Mucosa of rectum (tissue), 2 donors: ENCODE data around the gene ZSWIM6.
"Not testable (repeated sequence)": the region's sequence is repeated elsewhere in the genome, so short reads cannot be mapped to it uniquely, and the experiment has no call there.

Experiments used
- H3K27ac ChIP-seq, 2 donors: one replicate each; pipeline ENCODE4 v1.7.0; 2013; ENCODE audit warnings: inconsistent platforms in 2 of 2, low read depth in 2 of 2, low read length in 2 of 2
- H3K27me3 ChIP-seq, 2 donors: one replicate each; pipeline ENCODE4 v1.7.0; 2013; ENCODE audit warnings: low read length in 2 of 2; ENCODE audit not compliant: control insufficient read depth in 2 of 2, insufficient read depth in 2 of 2
- H3K36me3 ChIP-seq, 2 donors: one replicate each; pipeline ENCODE4 v1.7.0; 2013; ENCODE audit warnings: low read length in 2 of 2; ENCODE audit not compliant: control insufficient read depth in 2 of 2, insufficient read depth in 2 of 2
- H3K4me1 ChIP-seq, 2 donors: one replicate each; pipeline ENCODE4 v1.7.0; 2013; ENCODE audit warnings: low read length in 2 of 2, mild to moderate bottlenecking in 1 of 2; ENCODE audit not compliant: control insufficient read depth in 2 of 2, insufficient read depth in 2 of 2
- H3K4me3 ChIP-seq, 2 donors: one replicate each; pipeline ENCODE4 v1.7.0; 2013; ENCODE audit warnings: low read length in 2 of 2
- H3K9ac ChIP-seq, 2 donors: one replicate each; pipeline ENCODE4 v1.7.0; 2013; ENCODE audit warnings: low read length in 2 of 2, low read depth in 1 of 2, mild to moderate bottlenecking in 1 of 2
- H3K9me3 ChIP-seq, 2 donors: one replicate each; pipeline ENCODE4 v1.7.0; 2013; ENCODE audit warnings: low read length in 2 of 2; ENCODE audit not compliant: control insufficient read depth in 2 of 2
- donor health status: healthy.
- donor health status: Normal muscosa, but diverticular disease.

Gene ZSWIM6

DNA sequence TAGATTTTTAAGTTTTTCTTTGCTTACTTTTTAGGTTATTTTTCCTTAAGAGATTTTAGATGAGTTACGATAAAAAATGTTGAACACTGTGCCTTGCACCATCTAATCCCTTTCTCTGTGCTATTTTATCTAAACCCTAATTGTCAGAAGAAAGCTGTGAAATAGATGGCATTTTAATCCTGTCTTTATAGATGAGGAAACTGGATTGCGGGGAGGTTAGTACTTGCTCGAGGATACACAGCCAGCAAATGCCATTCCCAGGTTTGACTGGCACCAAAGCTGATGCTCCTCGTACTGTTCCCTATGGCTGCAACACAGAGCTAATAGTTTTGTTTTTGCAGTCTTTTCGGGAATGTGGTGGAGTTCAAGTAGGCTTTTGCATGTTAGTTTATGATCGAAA lies 82.7 kb downstream of the ZSWIM6 start:
- H3K9ac ChIP-seq = no peak overlapping the region
- peaks cover 0 to 3% of the 10 kb centered on the region in 2 donors for H3K4me1 ChIP-seq
- H3K4me3 ChIP-seq = no peak overlapping the region

DNA sequence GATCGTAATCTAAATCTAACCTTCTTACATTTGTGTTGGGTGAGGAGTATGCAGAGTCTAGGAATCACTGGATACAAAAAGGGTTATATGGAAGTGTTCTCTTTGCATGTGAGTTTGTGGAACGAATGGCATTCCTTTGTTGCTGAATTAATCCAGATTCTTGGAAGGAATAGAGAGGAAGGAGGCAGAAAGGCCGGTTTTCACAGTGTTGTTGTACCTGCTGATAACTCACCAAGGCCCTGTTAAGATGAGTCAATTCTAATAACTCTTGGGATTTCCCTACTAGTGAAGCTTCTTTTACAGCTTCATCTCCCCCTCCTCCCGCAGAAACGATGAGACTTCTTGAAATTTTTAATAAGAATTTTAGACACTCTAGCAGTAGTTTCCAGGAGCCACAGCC lies 84.0 kb downstream of the ZSWIM6 start:
- no peak overlapping the region for H3K9ac ChIP-seq
- H3K9me3 ChIP-seq = no peaks in the 10 kb centered on the region
- no peak overlapping the region for H3K4me3 ChIP-seq
- no peak overlapping the region for H3K27ac ChIP-seq
- H3K36me3 ChIP-seq = no peaks in the 10 kb centered on the region
- no peaks in the 10 kb centered on the region for H3K27me3 ChIP-seq
- peaks cover 0 to under 1% of the 10 kb centered on the region in 2 donors for H3K4me1 ChIP-seq

More for the DNA sequence above, 82.7 kb downstream of the ZSWIM6 start:
- no peak overlapping the region for H3K27ac ChIP-seq
- H3K36me3 ChIP-seq = peaks cover 0 to 2% of the 10 kb centered on the region in 2 donors
- H3K27me3 ChIP-seq = no peaks in the 10 kb centered on the region
- no peaks in the 10 kb centered on the region for H3K9me3 ChIP-seq

DNA sequence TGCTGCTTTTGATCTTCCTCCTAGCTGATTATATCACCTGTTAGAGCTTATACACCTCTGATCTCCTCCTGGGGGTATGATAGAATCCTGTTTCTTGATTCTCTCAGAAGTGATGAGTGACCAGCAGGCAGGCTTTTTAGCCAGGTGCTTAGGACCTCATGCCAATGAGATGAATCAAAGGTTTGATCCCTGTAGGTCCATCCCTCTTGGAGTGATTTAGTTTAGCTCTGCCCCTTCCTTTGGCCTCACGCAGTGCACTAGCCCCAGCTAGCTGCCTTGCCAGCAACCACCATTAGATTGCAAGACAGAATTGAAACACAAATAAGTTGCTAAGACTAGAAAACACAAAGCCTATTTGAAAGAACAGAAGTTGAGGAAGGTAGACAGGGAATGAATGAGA lies 84.4 kb downstream of the ZSWIM6 start:
- Histone ChIP-seq H3K4me1 (no peaks in the 10 kb centered on the region), H3K27me3 (no peaks in the 10 kb centered on the region), H3K27ac (no peak overlapping the region), H3K9ac (no peak overlapping the region), H3K36me3 (no peaks in the 10 kb centered on the region), H3K4me3 (no peak overlapping the region), H3K9me3 (no peaks in the 10 kb centered on the region)

DNA sequence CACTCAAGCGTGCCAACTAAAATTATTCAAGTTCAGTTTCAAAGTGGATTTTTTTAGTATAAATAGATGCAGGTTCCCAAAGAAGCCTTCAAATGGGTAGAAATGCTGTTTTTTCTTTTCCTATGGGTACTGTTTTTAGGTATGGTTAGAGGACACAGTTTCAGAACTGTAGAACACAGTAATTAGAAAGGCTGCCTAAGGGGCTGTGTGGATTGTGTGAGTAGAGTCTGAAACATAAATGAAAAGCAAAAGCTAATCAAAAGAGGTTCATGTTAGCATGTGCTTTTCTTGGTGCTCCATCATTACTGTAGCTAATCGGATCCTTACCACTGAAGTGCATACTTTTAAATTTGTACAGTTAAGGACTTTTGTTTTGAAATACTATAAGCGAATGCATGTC lies 85.3 kb downstream of the ZSWIM6 start:
- Histone ChIP-seq H3K27me3 (no peaks in the 10 kb centered on the region), H3K9ac (no peak overlapping the region), H3K9me3 (no peaks in the 10 kb centered on the region), H3K36me3 (no peaks in the 10 kb centered on the region), H3K4me3 (no peak overlapping the region), H3K27ac (no peak overlapping the region), H3K4me1 (no peaks in the 10 kb centered on the region)

DNA sequence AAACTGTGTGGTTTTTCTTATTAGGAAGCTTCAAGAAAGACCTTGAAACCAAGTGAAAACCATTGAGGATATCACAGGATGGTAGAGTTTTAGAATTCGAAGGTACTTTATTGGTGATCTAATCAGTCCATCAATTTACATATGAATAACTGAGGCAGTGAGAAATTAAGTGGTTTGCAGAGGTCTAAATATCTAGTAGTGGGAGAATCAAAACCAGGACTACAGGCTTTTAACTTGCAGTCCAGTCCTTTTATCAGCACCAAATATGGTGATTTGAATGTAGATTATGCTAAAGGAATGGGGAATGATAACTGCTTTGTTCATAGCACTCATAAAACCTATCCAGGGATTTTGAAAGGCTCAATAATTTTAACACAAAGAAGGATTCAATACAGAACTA lies 85.8 kb downstream of the ZSWIM6 start:
- Histone ChIP-seq H3K9me3 (no peaks in the 10 kb centered on the region), H3K27me3 (no peaks in the 10 kb centered on the region), H3K36me3 (no peaks in the 10 kb centered on the region), H3K4me1 (no peaks in the 10 kb centered on the region), H3K27ac (no peak overlapping the region), H3K9ac (no peak overlapping the region), H3K4me3 (no peak overlapping the region)

DNA sequence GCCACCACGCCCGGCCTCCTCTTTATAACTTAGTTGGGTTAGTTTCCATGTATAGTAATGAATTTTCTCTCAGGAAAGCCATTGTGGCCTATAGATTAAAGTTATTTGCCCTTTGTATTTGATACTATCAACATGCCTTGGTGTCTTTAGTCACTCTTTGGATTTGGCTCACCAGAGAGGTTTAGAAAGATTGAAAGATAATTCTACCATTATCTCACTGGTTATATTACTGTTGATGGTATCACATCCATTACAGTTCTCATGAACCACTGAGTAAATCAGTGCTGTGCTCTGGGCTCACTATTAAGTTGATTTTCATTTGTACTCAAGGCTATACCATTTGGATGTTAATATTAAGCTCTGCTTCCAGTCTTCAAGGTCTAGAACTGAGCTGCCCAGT lies 87.0 kb downstream of the ZSWIM6 start:
- H3K4me1 ChIP-seq = peaks cover 0 to 3% of the 10 kb centered on the region in 2 donors
- H3K9ac ChIP-seq = no peak overlapping the region
- no peaks in the 10 kb centered on the region for H3K36me3 ChIP-seq
- no peaks in the 10 kb centered on the region for H3K27me3 ChIP-seq
- H3K4me3 ChIP-seq = no peak overlapping the region
- H3K27ac ChIP-seq = no peak overlapping the region
- no peaks in the 10 kb centered on the region for H3K9me3 ChIP-seq

GRCh38 chr5:61420016-61420415 lies 88.0 kb downstream of the ZSWIM6 start:
- Histone ChIP-seq H3K9me3 (no peaks in the 10 kb centered on the region), H3K4me3 (no peak overlapping the region), H3K9ac (no peak overlapping the region), H3K36me3 (no peaks in the 10 kb centered on the region), H3K27ac (no peak overlapping the region), H3K27me3 (no peaks in the 10 kb centered on the region), H3K4me1 (peaks cover 0 to 3% of the 10 kb centered on the region in 2 donors)

DNA sequence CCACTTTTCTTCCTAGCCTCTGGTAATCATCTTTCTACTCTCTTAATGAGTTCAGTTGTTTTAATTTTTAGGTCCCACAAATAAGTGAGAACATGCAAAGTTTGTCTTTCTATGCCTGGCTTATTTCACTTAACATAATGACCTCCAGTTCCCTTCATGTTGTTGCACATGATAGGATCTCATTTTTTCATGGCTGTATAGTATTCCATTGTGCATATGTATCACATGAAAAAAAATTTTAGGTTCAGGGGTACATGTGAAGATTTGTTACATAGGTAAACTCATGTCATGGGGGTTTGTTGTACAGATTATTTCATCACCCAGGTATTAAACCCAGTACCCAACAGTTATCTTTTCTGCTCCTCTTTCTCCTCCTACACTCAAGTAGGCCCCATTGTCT lies 89.2 kb downstream of the ZSWIM6 start:
- H3K9ac ChIP-seq, H3K27me3 ChIP-seq: not testable (repeated sequence)

GRCh38 chr5:61423487-61424145 lies 91.6 kb downstream of the ZSWIM6 start:
- Histone ChIP-seq H3K36me3 (no peaks in the 10 kb centered on the region), H3K27me3 (no peaks in the 10 kb centered on the region), H3K4me1 (peaks cover 0 to 3% of the 10 kb centered on the region in 2 donors), H3K4me3 (no peak overlapping the region), H3K9me3 (no peaks in the 10 kb centered on the region), H3K27ac (no peak overlapping the region), H3K9ac (no peak overlapping the region)

More for the DNA sequence above, 89.2 kb downstream of the ZSWIM6 start:
- H3K4me1 ChIP-seq, H3K27ac ChIP-seq, H3K36me3 ChIP-seq, H3K4me3 ChIP-seq, H3K9me3 ChIP-seq: not testable (repeated sequence)

- H3K9ac ChIP-seq = no peak overlapping the region
- H3K27ac ChIP-seq = no peak overlapping the region
- H3K27me3 ChIP-seq = no peaks in the 10 kb centered on the region
- no peak overlapping the region for H3K4me3 ChIP-seq
- no peaks in the 10 kb centered on the region for H3K36me3 ChIP-seq
- no peaks in the 10 kb centered on the region for H3K9me3 ChIP-seq
- peaks cover 0 to 3% of the 10 kb centered on the region in 2 donors for H3K4me1 ChIP-seq
These were observed 93.9 kb downstream of the ZSWIM6 start for GRCh38 chr5:61425918-61426317.

DNA sequence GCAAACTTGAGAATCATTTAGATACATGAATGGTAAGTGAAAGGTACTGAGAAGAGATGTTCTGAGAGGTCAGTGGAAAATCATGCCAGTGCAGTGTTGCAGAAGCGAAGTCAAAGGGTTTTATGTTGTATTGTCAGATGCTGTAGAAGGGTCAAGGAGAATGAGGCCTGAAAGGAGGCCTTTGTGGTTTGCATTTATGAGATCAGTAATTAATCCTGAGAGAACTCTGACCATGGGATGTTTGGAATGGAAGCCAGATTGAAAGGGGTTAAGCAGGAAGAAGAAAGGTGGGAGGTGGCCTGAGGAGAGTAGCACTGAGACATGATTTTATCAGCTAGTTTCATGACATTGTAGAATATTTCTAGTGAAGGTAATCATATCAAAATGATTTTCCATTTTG lies 97.8 kb downstream of the ZSWIM6 start:
- H3K4me1 ChIP-seq = no peaks in the 10 kb centered on the region
- no peaks in the 10 kb centered on the region for H3K36me3 ChIP-seq
- H3K27ac ChIP-seq = no peak overlapping the region
- no peak overlapping the region for H3K9ac ChIP-seq
- H3K4me3 ChIP-seq = no peak overlapping the region
- H3K9me3 ChIP-seq = no peaks in the 10 kb centered on the region
- H3K27me3 ChIP-seq = no peaks in the 10 kb centered on the region
